Daoy (cell line): Measurements from ENCODE around the gene TAS2R31. TPM values are rescaled to one million over a fixed set of nuclear protein-coding genes. Genes with fewer than 3 reads are reported as not detected.
"Not testable (repeated sequence)": the region's sequence is repeated elsewhere in the genome, so short reads cannot be mapped to it uniquely, and the experiment has no call there.

ENCODE experiments used
- DNase-seq: peaks from one replicate; pipeline ENCODE4 v3.0.0-alpha.2; 2015; ENCODE audit warnings: low read depth
- total RNA-seq: library from RNA; depleted of rRNA; stranded (reverse); fragments of >200 nt; shearing (Covaris generic); gene quantifications from 2 replicates; pipeline ENCODE4 v1.2.3, GENCODE V29; 2014; rRNA removed

TAS2R31 gene, protein sequence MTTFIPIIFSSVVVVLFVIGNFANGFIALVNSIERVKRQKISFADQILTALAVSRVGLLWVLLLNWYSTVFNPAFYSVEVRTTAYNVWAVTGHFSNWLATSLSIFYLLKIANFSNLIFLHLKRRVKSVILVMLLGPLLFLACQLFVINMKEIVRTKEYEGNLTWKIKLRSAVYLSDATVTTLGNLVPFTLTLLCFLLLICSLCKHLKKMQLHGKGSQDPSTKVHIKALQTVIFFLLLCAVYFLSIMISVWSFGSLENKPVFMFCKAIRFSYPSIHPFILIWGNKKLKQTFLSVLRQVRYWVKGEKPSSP
- 0.97 TPM in 1 of 2 replicates, not detected in the other for total RNA-seq

DNA sequence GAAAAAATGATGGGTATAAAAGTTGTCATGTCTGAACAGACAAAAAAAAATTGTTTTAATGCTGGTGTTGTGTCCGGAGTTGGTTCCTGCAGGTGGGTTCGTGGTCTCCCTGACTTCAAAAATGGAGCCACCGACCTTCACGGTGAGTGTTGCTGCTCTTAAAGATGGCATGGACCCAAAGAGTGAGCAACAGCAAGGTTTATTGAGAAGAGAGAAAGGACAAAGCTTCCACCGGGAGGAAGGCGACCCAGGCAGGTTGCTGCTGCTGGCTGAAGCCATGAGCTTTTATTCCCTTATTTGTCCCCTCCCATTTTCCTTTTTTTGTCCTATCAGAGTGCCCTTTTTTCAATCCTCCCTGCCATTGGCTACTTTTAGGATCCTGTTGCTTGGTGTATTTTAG, at the start of gene TAS2R31:
TSS of gene TAS2R31 (minus strand) at position 101 of the 400 bp plus-strand sequence. CDS start at position 29, 72 bp downstream.
- DNase-seq: no peak

DNA sequence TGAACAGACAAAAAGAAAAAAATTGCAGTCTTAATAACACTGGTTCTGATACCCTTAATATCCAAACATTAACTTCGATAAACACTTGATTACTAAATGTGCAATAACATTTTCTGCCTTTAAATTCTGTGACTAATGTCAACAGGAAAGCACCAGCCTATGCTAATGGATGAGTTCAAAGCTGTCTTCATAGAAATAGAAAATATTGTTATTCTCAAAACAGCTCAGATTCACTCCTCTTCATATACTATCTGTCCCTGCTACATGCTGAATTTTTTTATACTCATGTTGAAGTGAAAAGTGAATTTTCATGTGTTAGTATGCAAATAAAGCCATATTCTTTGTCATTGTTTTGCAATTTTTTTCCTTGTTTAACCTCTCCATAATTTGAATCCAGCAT, 47.0 kb upstream of the TAS2R31 start:
- no peak for DNase-seq

DNA sequence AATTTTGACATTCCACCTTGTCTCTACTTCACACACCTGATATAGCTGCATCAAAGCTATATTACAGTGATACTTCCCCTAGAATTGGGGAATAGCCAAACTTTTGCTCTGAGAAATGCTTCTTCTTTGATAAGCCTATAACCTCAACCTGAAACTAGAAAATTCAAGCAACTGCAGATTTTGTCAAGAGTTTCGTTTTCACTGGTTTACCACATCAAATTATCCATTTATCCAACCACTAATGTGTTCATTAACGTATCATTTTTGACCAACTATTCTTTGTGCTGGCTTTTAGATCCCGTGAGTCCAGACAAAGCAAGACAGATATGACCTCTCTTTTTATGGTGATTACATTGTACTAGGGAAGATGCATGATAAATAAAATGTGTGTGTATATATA, 44.4 kb upstream of the TAS2R31 start:
- no peak for DNase-seq

DNA sequence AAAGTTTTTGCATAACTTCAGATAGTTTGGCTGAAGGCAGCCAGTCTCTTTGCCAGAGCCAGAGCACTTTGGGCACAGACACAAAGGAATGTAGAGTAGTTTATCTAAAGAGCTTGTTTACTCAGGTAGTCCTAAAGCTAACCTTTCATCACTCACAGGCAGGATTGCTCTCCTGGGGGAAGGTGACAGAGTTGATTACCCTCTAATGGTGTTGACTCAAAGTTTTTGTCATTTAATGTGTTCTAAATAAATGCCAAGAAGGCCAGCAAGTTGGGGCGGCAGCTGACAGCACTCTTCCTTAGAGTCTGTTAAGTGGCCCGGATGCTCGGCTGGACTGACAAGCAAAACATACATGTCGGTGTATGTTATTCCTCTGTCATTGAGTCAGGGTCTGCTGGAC, 40.2 kb upstream of the TAS2R31 start:
- no peak for DNase-seq

DNA sequence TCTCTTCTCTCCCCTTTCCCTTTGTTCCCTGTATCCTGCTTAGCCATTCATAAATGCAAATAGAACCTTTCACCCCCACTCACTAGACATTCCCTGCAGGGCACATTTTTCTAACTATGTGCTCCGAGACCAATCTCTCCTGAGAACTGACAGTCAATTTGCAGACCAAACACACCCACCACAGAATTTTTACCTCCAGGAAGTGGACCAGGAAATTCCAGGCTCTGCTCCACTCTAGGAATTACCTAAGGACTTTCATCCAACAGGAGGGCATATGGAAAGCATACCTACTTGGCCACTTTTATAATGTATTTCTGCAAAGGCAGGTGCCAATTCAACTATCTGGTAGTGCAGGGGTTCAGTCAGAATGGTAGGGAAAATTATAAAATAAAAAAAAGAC, 39.8 kb upstream of the TAS2R31 start:
- no peak for DNase-seq

DNA sequence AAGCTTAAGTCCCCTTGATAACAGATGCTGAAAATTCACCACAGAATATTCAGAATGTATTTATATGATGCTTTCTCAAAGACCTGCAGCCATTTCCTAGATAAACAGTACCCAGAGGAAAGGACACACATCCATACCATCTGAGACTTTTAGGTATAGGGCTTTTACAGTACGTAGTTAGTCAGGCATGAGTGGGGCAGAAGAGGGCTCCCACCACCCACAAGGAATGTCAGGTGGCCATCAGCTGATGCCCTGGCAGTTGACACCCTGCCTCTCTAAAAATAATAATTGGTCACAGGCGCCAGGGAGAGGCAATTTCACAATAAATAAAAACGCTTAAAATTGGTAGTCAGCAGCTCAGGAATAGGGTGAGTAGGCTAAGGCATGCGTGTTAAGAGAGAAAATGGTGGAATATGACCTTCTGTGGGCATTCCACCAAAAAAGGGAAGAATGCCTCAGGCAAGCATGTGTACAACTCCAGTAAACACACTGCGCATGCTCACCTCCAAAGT, 38.7 kb upstream of the TAS2R31 start:
- DNase-seq: no peak

DNA sequence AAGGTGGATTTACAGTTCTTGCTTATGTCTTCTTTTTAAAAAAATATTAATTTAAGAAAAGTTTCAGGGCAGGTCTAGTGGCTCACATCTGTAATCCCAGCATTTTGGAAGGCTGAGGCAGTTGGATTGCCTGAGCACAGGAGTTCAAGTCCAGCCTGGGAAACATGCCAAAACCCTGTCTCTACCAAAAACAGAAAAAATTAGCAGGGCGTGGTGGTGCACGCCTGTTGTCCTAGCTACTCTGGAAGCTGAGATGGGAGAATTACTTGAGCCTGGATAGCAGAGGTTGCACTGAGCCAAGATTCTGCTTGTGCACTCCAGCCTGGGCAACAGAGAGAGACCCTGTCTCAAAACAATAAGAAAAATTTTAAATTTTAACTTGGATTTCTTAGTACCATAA, 36.3 kb upstream of the TAS2R31 start:
- DNase-seq: no peak

DNA sequence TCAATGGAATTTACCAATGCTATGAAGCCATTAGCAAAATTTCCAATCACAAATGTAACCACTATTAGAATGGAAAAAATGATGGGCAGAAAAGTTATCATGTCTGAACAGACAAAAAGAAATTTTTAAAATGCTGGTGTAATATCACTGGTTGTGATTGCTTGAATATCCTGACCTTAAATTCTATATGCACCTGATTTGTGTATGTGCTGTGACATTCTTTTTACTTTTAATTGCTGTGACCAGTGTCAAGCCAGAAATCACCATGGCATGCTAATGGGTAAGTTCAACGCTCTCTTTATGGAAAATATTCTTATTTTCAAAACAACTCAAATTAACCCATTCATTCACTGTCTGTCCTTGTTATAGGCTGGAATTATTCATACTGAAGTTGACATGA, 31.0 kb upstream of the TAS2R31 start, which contains the start of gene TAS2R46:
TSS of gene TAS2R46 (minus strand) at position 101 of the 400 bp plus-strand sequence. CDS start at position 101, 0 bp downstream.
- not testable (repeated sequence) for DNase-seq

DNA sequence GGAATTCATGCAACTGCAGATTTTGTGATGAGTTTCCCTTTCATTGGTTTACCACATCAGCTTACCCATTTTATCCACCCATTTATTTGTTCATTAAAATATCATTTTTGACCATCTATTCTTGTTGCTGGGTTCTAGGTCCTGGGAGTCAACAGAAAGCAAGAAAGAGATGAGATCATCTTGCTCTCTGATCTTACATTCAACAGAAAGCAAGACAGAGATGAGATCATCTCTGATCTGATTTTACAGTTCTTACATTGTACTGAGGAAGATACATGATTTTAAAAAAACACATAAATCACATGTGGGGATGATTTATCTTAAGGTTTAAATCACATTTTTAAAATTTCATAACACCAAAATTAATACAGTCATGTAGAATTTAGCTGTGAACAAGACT, 28.6 kb upstream of the TAS2R31 start:
- no peak for DNase-seq

DNA sequence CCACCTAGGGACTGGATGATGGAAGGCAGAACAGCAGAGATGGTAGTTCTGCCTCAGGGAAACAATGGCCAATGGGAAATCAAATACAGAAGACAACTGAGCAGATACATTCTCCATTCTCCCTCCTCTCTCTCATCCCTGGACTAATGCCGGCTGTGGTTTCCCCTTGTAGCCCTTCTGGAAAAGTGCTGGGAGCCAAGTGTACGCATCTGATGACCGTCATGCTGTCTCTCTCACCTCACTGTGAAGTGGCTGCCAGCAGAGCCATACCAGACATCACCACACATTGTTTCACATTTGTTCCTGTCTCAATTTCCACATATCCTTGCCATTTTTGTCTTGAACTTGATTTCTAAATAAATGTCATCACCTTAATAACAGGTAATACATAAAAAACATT, 27.8 kb upstream of the TAS2R31 start:
- DNase-seq: no peak

DNA sequence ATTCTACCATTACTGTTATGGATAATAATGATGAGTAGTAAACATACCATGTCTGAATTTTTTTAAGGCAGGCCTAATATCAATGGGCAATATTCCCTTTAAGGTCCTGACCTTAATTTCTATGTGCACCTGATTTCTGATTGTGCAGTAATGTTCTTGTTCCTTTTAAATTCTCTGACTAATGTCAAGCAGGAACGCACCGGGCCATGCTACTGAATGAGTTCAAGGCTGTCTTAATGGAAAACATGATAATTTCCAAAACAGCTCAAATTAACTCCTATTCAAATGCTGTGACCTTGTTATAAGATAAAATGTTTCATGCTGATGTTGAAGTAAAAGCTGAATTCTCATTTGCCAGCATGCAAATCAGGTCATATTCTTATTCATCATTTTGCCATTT, 24.1 kb upstream of the TAS2R31 start:
- DNase-seq: no peak

DNA sequence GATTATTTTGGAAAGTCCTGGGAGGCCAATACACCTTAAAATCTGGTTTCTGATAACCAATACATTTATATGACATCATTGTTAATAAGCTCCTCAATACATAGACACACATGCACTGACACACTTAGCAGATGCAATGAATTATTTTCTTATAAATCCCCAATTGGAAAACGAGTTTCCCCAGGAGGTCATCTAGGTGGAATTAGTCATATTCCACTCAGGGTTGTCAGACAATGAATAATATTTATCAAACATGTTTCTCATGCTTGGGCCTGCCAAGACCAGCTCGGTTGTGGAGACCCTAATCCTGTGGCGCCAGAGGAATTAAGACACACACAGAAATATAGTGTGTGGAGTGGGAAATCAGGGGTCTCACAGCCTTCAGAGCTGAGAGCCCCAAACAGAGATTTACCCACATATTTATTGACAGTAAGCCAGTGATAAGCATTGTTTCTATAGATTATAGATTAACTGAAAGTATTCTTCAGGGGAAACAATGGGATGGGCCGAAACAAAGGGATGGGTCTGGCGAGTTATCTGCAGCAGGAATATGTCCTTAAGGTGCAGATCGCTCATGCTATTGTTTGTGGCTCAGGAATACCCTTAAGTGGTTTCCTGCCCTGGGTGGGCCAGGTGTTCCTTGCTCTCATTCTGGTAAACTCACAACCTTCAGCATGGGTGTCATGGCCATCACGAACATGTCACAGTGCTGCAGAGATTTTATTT, 18.8 kb upstream of the TAS2R31 start:
- DNase-seq: not testable (repeated sequence)

DNA sequence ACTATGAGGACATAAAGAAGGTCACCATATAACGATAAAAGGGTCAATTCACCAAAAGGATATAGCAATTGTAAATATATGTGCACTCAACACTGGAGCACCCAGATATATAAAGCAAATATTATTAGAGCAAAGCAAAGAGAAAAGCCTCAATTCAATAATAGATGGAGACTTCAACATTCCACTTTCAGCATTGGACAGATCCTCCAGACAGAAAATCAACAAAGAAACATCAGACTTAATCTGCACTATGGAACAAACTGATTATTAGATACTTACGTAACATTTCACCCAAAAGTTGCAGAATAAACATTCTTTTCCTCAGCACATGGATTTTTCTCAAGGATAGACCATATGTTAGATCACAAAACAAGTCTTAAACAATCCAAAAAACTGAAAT, 10.2 kb upstream of the TAS2R31 start:
- not testable (repeated sequence) for DNase-seq

DNA sequence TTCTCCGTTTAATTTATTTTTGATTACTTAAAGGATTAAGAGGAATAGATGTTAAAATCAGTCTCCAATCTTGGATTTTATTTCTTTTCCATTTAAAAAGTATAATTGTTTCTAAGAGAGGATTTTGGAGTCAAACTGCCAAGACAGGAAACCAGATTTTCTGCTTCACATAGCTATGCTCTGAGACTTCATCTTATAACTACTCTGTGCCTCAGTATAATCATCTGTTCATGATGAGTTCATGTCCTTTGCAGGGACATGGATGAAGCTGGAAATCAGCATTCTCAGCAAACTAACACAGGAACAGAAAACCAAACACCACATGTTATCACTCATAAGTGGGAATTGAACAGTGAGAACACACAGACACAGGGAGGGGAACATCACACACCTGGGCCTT, 9.0 kb upstream of the TAS2R31 start:
- no peak for DNase-seq

DNA sequence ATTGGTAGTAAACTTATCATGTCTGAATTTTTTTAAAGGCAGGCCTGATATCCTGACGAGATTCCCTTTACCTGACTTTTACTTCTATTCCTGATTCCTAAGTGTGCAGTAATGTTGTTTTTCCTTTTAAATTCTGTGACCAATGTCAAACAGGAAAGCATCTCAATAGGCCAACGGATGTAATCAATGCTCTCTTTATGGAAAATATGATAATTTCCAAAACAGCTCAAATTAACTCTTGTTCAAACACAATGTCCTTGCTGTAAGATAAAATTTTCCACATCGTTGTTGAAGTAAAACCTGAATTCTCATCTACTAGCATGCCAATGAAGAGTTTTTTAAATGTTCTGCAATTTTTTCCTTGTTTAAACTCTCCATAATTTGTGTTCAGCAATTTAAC, 8.0 kb upstream of the TAS2R31 start:
- no peak for DNase-seq

DNA sequence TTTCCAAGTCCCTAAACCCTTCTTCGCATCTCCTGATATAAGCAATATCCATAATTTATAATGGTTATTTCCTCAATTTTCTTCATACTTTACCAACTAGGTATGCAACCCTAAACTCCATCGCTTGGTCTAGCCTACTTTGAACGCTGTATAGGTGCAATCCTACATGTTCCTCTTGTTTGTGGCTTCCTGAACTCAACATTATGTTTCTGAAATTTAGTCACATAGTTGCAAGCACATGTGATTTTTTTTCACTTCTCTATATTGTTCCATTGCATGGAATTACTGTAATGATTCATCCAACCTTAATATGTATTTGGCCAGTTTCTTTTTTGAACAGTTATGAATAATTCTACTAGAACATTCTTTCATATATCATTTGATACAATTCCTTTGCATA, 2.8 kb upstream of the TAS2R31 start:
- not testable (repeated sequence) for DNase-seq

DNA sequence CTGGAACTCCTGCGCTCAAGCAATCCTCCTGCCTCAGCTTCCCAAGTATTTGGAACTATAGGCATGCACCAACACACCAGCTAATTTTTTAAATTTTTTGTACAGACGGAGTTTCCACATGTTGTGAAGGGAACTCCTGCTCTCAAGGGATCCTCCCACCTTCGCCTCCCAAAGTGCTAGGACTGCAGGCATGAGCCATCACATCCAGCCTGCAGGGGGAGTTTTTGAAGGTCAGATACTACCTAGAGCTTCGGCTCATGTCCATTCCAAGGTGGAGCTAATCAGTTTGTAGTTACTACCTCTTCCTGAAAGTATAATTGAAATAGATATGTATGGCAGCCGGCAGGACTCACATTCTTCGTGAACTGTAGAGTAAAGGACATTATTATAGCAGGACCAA, 5.1 kb downstream of the TAS2R31 start:
- no peak for DNase-seq

DNA sequence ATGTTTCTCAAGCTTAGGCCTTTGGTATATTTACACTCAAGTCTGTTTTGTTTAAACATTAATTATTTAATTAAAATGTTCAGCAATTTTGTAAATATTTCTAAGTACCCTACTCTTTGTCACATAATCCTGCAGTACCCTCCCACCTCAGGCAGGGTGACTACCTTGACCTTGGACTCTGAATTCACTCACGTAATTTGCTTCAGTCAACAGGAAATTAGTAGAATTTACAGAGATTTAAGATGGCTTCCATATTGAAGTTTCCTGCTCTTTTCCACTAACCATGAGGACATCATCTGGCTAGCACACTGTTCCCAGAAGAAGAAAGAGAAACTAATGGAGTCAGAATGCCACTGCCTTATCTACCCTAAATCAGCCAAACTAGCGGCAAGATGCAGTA, 7.8 kb downstream of the TAS2R31 start:
- no peak for DNase-seq

DNA sequence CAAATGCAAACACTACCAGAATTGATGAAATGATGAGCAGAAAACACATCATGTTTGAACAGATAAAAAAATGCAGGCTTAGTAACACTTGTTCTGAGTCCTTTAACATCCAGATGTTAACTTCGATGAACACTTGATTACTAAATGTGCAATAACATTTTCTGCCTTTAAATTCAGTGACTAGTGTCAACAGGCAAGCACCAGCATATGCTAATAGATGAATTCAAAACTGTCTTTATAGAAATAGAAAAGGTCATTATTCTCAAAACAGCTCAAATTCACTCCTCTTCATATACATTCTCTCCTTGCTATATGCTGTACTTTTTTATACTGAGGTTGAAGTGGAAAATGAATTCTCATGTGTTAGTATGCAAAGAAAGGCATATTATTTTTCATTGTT, 8.7 kb downstream of the TAS2R31 start, which contains the start of gene TAS2R19:
TSS of gene TAS2R19 (minus strand) at position 101 of the 400 bp plus-strand sequence. CDS start at position 52, 49 bp downstream.
- no peak for DNase-seq

DNA sequence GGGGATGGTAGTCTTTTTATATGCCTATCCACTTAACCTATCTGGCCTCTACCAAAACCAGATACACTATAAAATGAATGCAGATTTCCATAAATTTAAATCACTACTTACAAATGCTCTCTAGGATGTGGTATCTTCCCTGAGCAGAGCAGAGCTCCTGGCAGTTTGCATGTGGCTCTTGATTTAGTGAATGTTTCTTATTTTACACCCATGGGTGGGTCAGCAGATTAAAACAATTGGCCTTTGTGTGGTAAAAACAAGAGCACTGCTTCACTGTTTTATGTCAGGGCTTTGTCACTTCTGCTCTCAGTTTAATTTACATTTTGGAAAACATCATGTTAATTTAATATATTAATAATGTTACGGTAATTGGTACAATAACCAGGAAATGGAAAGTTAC, 14.3 kb downstream of the TAS2R31 start:
- no peak for DNase-seq

DNA sequence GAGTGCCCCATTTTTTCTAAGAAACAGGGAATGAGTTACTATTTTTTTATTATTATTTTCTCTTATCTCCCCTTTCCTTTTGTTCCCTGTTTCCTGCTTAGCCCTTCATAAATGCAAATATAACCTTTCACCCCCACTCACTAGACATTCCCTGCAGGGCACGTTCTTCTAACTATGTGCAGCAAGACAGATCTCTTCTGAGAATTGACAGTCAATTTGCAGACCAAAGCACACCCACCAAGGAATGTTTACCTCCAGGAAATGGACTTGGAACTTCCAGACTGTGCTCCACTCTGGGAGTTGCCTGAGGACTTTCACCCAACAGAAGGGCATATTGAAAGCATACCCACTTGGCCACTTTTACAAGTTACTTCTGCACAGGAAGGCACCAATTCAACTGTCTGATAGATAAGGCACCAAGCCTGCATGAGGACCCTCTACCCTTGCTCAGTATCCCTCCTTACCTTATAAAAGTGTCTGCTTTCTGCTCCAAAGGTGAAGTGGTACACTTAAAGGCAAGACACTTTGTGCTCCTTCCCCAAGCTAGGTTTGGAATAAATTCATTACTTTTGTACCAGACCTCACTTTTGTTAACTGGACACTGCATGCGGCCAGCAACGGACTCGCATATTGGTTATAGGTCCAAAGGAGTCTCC, 15.3 kb downstream of the TAS2R31 start:
- DNase-seq: no peak

DNA sequence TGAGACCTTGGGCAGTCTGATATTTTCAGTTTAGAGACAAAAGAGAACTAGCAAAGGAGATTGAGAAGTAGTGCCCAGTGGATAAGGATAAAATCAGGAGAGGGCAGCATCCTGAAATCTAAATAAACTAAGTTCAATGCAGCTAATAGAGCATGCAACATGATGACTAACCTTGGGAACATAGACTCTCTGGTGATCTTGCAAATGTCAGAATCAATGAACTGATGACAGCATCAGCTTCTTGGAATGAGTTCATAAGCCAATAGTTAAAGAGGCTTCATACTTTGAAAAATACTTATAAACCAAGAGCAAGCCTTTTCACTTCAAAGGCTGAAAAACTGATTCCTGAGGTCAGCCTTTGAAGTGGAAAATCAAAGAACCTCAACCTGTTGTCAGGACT, 17.0 kb downstream of the TAS2R31 start:
- no peak for DNase-seq
